PC-9 (cell line): ENCODE measurements around the gene KRTAP19-2.

ENCODE experiments used
- CTCF ChIP-seq: fragments of 200-600 bp; sonication (generic); conservative IDR thresholded peaks from 2 replicates; pipeline ENCODE4 v1.6.1; 2017; ENCODE audit warnings: mixed run types, antibody characterized with exemption, mild to moderate bottlenecking, moderate library complexity
- EZH2 ChIP-seq: fragments of 200-600 bp; sonication (generic); IDR thresholded peaks from 2 replicates; pipeline ENCODE4 v1.8.0; 2017; ENCODE audit warnings: antibody characterized with exemption, low read depth

DNA sequence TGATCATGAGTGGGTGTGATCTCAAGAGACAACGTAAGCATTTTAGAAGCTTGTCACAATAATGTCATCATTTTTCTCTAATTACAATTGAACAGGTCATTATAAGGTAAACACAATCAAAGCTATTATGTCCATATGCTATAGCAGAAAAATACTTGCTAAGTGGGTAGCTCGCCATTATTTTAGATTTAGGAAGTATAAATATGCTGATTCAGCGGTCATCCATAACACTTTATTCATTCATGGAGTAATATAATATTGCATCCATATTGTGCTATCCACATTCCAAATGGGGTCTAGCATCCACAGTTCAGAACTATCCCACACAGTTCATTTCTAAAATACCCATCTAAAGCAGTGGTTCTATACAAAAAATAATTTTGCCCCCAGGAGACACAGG, 38.7 kb downstream of the KRTAP19-2 start:
- no peak for TF ChIP-seq CTCF
- TF ChIP-seq EZH2 = no peak
